Trophoblast cell (in vitro differentiated cells and primary cell): ENCODE results near the gene USP6NL.

ENCODE experiments used
- DNase-seq, 2 donors: peaks; one replicate each; pipeline ENCODE4 v3.0.0-alpha.2; 2016
- H2AFZ ChIP-seq: 2 replicates; pipeline ENCODE4 v1.6.1; 2013; ENCODE audit warnings: low read length, moderate library complexity, mild to moderate bottlenecking; ENCODE audit not compliant: insufficient read depth, poor library complexity
- H2AK5ac ChIP-seq: 2 replicates; pipeline ENCODE4 v1.6.1; 2013; ENCODE audit warnings: mild to moderate bottlenecking, low read length
- H2BK120ac ChIP-seq: 2 replicates; pipeline ENCODE4 v1.6.1; 2013; ENCODE audit warnings: low read length, mild to moderate bottlenecking, moderate library complexity; ENCODE audit not compliant: insufficient read depth, poor library complexity
- H2BK12ac ChIP-seq: 2 replicates; pipeline ENCODE4 v1.6.1; 2013; ENCODE audit warnings: mild to moderate bottlenecking, low read length, moderate library complexity
- H2BK5ac ChIP-seq: 2 replicates; pipeline ENCODE4 v1.6.1; 2013; ENCODE audit warnings: low read length, low read depth, moderate library complexity, mild to moderate bottlenecking; ENCODE audit not compliant: poor library complexity
- H3K14ac ChIP-seq: 2 replicates; pipeline ENCODE4 v1.6.1; 2013; ENCODE audit warnings: mild to moderate bottlenecking, low read length
- H3K18ac ChIP-seq: 2 replicates; pipeline ENCODE4 v1.6.1; 2013; ENCODE audit warnings: mild to moderate bottlenecking, low read length
- H3K23ac ChIP-seq: 2 replicates; pipeline ENCODE4 v1.6.1; 2013; ENCODE audit warnings: low read length
- H3K27ac ChIP-seq: 2 replicates; pipeline ENCODE4 v1.5.1; 2013; ENCODE audit warnings: low read depth, mild to moderate bottlenecking, inconsistent platforms, low read length, moderate library complexity
- H3K27me3 ChIP-seq: 2 replicates; pipeline ENCODE4 v1.6.1; 2013; ENCODE audit warnings: inconsistent platforms, mild to moderate bottlenecking, low read length, moderate library complexity; ENCODE audit not compliant: insufficient read depth
- H3K36me3 ChIP-seq, 2 experiments: 1 replicate in 1 of 2; 2 replicates in 1 of 2; pipeline ENCODE4 v1.6.1; 2013; ENCODE audit warnings: low read length in 2 of 2, mild to moderate bottlenecking in 2 of 2, moderate library complexity in 1 of 2; ENCODE audit not compliant: insufficient read depth in 2 of 2, control insufficient read depth in 1 of 2
- H3K4ac ChIP-seq: 2 replicates; pipeline ENCODE4 v1.6.1; 2013; ENCODE audit warnings: low read depth, mild to moderate bottlenecking, low read length, moderate library complexity
- H3K4me1 ChIP-seq, 2 experiments: 1 replicate in 1 of 2; 2 replicates in 1 of 2; pipeline ENCODE4 v1.6.1; 2013; ENCODE audit warnings: low read length in 2 of 2, mild to moderate bottlenecking in 2 of 2, moderate library complexity in 1 of 2; ENCODE audit not compliant: insufficient read depth in 2 of 2, control insufficient read depth in 1 of 2
- H3K4me2 ChIP-seq: 2 replicates; pipeline ENCODE4 v1.6.1; 2013; ENCODE audit warnings: inconsistent platforms, mild to moderate bottlenecking, low read length, moderate library complexity
- H3K4me3 ChIP-seq: 2 replicates; pipeline ENCODE4 v1.5.1; 2013; ENCODE audit warnings: mild to moderate bottlenecking, low read depth, low read length, inconsistent platforms
- H3K79me1 ChIP-seq: one replicate; pipeline ENCODE4 v1.6.1; 2013; ENCODE audit warnings: low read length
- H3K79me2 ChIP-seq: 2 replicates; pipeline ENCODE4 v1.6.1; 2013; ENCODE audit warnings: low read length, mild to moderate bottlenecking; ENCODE audit not compliant: control insufficient read depth, insufficient read depth, poor library complexity
- H3K9ac ChIP-seq: 2 replicates; pipeline ENCODE4 v1.6.1; 2013; ENCODE audit warnings: mild to moderate bottlenecking, low read length
- H3K9me3 ChIP-seq: 2 replicates; pipeline ENCODE4 v1.6.1; 2013; ENCODE audit warnings: low read depth, mild to moderate bottlenecking, control low read depth, inconsistent platforms, low read length; ENCODE audit not compliant: insufficient read depth
- H4K12ac ChIP-seq: 2 replicates; pipeline ENCODE4 v1.6.1; 2013; ENCODE audit warnings: low read depth, mild to moderate bottlenecking, low read length, moderate library complexity
- H4K8ac ChIP-seq: 2 replicates; pipeline ENCODE4 v1.6.1; 2013; ENCODE audit warnings: low read depth, mild to moderate bottlenecking, low read length, moderate library complexity
- H4K91ac ChIP-seq: one replicate; pipeline ENCODE4 v1.6.1; 2013; ENCODE audit warnings: low read depth, mild to moderate bottlenecking, low read length, moderate library complexity
- WGBS: extraction: QIAGEN DNeasy Blood & Tissue Kit; methylation state at CpG from one replicate; pipeline ENCODE4 v1.1.7; 2013; ENCODE audit warnings: missing lambda C conversion rate; ENCODE audit not compliant: insufficient read length, insufficient coverage; ENCODE audit errors: extremely low coverage; 5-methylcytosine and 5-hydroxymethylcytosine counted together

USP6NL gene

DNA sequence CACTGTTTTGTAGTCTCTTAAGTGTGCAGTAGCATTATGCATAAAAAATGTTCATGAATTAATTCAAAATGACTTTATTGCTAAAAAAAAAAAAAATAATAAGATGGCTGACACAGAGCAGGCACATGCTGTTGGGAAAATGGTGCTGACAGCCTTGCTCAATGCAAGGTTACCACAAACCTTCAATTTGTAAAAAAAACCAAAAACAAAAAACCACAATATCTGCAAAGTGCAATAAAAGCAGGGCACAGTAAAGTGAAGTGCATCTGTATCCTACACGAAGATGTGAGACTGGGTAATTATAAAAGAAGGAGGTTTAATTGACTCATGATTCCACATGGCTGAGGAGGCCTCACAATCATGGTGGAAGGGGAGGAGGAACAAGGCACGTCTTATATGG is 185.8 kb downstream of the USP6NL start:
- Histone ChIP-seq H3K4me1 (no peaks in the 10 kb centered on the region), H3K23ac (no peak overlapping the region), H4K12ac (no peak overlapping the region), H2BK5ac (no peak overlapping the region), H3K4me3 (no peak overlapping the region), H3K18ac (no peak overlapping the region), H4K91ac (no peak overlapping the region), H3K36me3 (no peaks in the 10 kb centered on the region), H3K9me3 (peaks cover 8% of the 10 kb centered on the region), H4K8ac (no peak overlapping the region), H3K14ac (no peak overlapping the region), H3K9ac (no peak overlapping the region), H3K79me1 (no peaks in the 10 kb centered on the region), H2AFZ (no peak overlapping the region), H2AK5ac (no peak overlapping the region), H3K4ac (no peak overlapping the region), H2BK120ac (no peak overlapping the region), H3K27me3 (no peaks in the 10 kb centered on the region), H3K4me2 (no peak overlapping the region), H3K79me2 (no peaks in the 10 kb centered on the region), H2BK12ac (no peak overlapping the region), H3K27ac (no peak overlapping the region)
- DNase-seq: no peak
- WGBS: no CpG with 5 or more reads among the region's 2 CpGs

GRCh38 chr10:11425296-11425610 is 186.2 kb downstream of the USP6NL start:
- Histone ChIP-seq H2BK12ac (no peak overlapping the region), H3K14ac (no peak overlapping the region), H3K27ac (no peak overlapping the region), H3K36me3 (no peaks in the 10 kb centered on the region), H2AK5ac (no peak overlapping the region), H4K8ac (no peak overlapping the region), H3K27me3 (no peaks in the 10 kb centered on the region), H4K91ac (no peak overlapping the region), H3K79me1 (no peaks in the 10 kb centered on the region), H2AFZ (no peak overlapping the region), H2BK120ac (no peak overlapping the region), H2BK5ac (no peak overlapping the region), H3K4me2 (no peak overlapping the region), H3K23ac (no peak overlapping the region), H3K4me3 (no peak overlapping the region), H3K9me3 (peaks cover 8% of the 10 kb centered on the region), H3K4me1 (no peaks in the 10 kb centered on the region), H4K12ac (no peak overlapping the region), H3K18ac (no peak overlapping the region), H3K79me2 (no peaks in the 10 kb centered on the region), H3K4ac (no peak overlapping the region), H3K9ac (no peak overlapping the region)
- WGBS: no CpG with 5 or more reads among the region's 3 CpGs
- DNase-seq: no peak

DNA sequence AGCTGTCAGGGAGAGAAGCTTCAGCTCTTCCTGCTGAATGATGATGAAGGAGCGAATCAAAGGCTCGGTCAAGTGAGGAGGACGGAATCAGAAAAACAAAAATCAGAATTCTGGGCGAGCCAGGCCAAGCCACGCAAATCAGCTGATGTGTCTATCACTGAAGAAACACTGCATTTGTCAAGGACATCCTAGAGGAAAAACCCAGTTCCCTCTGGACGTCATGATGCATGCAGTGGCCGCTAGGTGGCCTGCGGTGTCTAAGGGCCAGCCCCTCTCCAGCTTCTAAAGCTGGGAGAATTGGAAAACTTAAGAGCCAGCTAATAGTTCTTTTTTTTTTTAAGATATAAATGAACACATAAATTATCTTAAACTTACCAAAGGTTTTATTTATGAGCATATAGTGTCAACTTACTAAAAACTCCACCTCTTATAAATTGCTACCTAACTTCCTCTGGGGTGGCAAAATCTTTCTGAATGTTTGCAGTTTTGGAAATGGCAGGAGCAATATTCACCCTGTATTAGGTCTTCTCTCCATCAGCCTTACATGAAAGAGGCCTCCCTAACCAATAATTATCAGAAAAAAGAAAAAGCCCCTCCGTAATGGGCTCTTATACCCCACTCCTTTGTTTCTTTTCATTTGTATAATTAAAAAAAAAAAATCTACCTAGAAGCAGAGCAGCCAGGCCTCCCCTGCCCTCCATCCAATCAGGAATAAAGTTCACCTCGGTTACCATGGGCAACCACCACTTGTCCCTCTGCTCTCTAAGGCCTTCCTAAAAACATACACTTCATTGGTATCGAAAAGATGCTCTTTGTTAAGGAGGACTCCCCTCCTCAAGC is 186.8 kb downstream of the USP6NL start:
- Histone ChIP-seq H3K27ac (no peak overlapping the region), H4K8ac (no peak overlapping the region), H3K36me3 (no peaks in the 10 kb centered on the region), H3K4me1 (no peaks in the 10 kb centered on the region), H3K14ac (no peak overlapping the region), H2BK5ac (no peak overlapping the region), H3K23ac (no peak overlapping the region), H3K4me3 (no peak overlapping the region), H3K18ac (no peak overlapping the region), H4K12ac (no peak overlapping the region), H3K27me3 (no peaks in the 10 kb centered on the region), H3K4ac (no peak overlapping the region), H3K9ac (no peak overlapping the region), H3K9me3 (peaks cover 4% of the 10 kb centered on the region), H2BK120ac (no peak overlapping the region), H3K79me2 (no peaks in the 10 kb centered on the region), H2BK12ac (no peak overlapping the region), H3K4me2 (no peak overlapping the region), H2AFZ (no peak overlapping the region), H2AK5ac (no peak overlapping the region), H3K79me1 (no peaks in the 10 kb centered on the region), H4K91ac (no peak overlapping the region)
- WGBS: no CpG with 5 or more reads among the region's 11 CpGs
- peak; percentile 20 to 68 for DNase-seq

DNA sequence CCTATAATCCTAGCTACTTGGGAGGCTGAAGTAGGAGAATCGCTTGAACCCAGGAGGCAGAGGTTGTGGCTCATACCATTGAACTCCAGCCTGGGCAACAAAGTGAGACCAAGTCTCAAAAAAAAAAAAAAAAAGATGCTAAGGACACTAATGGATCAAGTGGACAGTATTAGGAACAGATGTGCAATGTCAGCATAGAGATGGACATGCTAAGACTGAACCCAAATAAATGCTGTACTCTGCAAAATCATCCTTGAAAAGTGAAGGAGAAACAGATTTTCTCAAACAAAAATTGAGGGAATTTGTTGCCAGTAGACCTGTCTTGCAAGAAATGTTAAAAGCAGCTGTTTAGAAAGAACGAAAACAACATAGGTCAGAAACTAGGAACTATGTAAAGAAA is 194.5 kb downstream of the USP6NL start:
- H3K14ac ChIP-seq: no peak overlapping the region
- H3K9me3 ChIP-seq: peaks cover 3% of the 10 kb centered on the region
- no peak overlapping the region for H3K4me3 ChIP-seq
- no peak overlapping the region for H2BK12ac ChIP-seq
- H3K27ac ChIP-seq: no peak overlapping the region
- H2AK5ac ChIP-seq: no peak overlapping the region
- no peak overlapping the region for H3K4me2 ChIP-seq
- H3K18ac ChIP-seq: no peak overlapping the region
- no peak overlapping the region for H3K4ac ChIP-seq
- H3K36me3 ChIP-seq: no peaks in the 10 kb centered on the region
- H3K4me1 ChIP-seq: no peaks in the 10 kb centered on the region
- no peak overlapping the region for H2AFZ ChIP-seq
- no peak overlapping the region for H2BK120ac ChIP-seq
- H3K79me1 ChIP-seq: no peaks in the 10 kb centered on the region
- H2BK5ac ChIP-seq: no peak overlapping the region
- no peak overlapping the region for H3K9ac ChIP-seq
- no peak overlapping the region for H4K8ac ChIP-seq
- no peak for DNase-seq
- WGBS: no CpG with 5 or more reads among the region's 2 CpGs
- H3K79me2 ChIP-seq: no peaks in the 10 kb centered on the region
- no peak overlapping the region for H3K23ac ChIP-seq
- no peaks in the 10 kb centered on the region for H3K27me3 ChIP-seq
- no peak overlapping the region for H4K91ac ChIP-seq
- H4K12ac ChIP-seq: no peak overlapping the region
